Naive B cell (primary cell): Measurements from ENCODE around the gene EMILIN1. TPM values are rescaled to one million over a fixed set of nuclear protein-coding genes. Genes with fewer than 3 reads are reported as not detected.

ENCODE experiments used
- ATAC-seq, 2 donors: fragments of 150-1000 bp; cut with Tn5 transposase; 2 replicates each; pipeline ENCODE4 v1.10.0; 2021; ENCODE audit warnings: low read depth in 2 of 2, mild to moderate bottlenecking in 2 of 2, moderate library complexity in 2 of 2
- DNase-seq: peaks from one replicate; pipeline ENCODE4 v3.0.0; 2022
- H3K27ac Mint-ChIP-seq, 6 donors: one replicate each; pipeline ENCODE4 v1.8.0; 2020 to 2022; ENCODE audit warnings: mild to moderate bottlenecking in 6 of 6, mixed read lengths in 6 of 6, moderate library complexity in 5 of 6, inconsistent platforms in 2 of 6
- H3K27me3 Mint-ChIP-seq, 3 donors: one replicate each; pipeline ENCODE4 v1.8.0; 2021 to 2022; ENCODE audit warnings: mixed read lengths in 3 of 3, mild to moderate bottlenecking in 1 of 3
- H3K36me3 Mint-ChIP-seq, 2 donors: one replicate each; pipeline ENCODE4 v1.8.0; 2020 to 2022; ENCODE audit warnings: mixed read lengths in 2 of 2, inconsistent platforms in 1 of 2, mild to moderate bottlenecking in 1 of 2
- H3K4me1 Mint-ChIP-seq, 3 donors: one replicate each; pipeline ENCODE4 v1.8.0; 2020 to 2022; ENCODE audit warnings: mixed read lengths in 3 of 3, inconsistent platforms in 1 of 3, mild to moderate bottlenecking in 1 of 3, moderate library complexity in 1 of 3
- H3K4me3 Mint-ChIP-seq, 8 donors: one replicate each; pipeline ENCODE4 v1.8.0; 2020 to 2022; ENCODE audit warnings: mild to moderate bottlenecking in 8 of 8, mixed read lengths in 8 of 8, moderate library complexity in 8 of 8, inconsistent platforms in 2 of 8
- H3K9me3 Mint-ChIP-seq, 7 donors: one replicate each; pipeline ENCODE4 v1.8.0; 2020 to 2022; ENCODE audit warnings: mixed read lengths in 7 of 7, mild to moderate bottlenecking in 5 of 7, inconsistent platforms in 2 of 7, moderate library complexity in 1 of 7
- polyA plus RNA-seq, 6 donors: library from polyadenylated mRNA; unstranded; fragments of 300-500 nt; fragmentation: Illumina TruSeq; gene quantifications; one replicate each; pipeline ENCODE4 v1.2.3, GENCODE V29; 2021; ENCODE audit warnings: low read depth in 6 of 6

EMILIN1 gene
- polyA plus RNA-seq, 6 donors from 2014 or later = 0.28 to 1.1 (median 0.77) TPM

- DNase-seq = peak; percentile 99
- Mint-ChIP-seq H3K27ac (peak overlapping the region; percentile 67 to 92 (median 84)), H3K36me3 (no peaks in the 10 kb centered on the region)
Observed at GRCh38 chr2:27086090-27086723, 7.8 kb downstream of the EMILIN1 start.

DNA sequence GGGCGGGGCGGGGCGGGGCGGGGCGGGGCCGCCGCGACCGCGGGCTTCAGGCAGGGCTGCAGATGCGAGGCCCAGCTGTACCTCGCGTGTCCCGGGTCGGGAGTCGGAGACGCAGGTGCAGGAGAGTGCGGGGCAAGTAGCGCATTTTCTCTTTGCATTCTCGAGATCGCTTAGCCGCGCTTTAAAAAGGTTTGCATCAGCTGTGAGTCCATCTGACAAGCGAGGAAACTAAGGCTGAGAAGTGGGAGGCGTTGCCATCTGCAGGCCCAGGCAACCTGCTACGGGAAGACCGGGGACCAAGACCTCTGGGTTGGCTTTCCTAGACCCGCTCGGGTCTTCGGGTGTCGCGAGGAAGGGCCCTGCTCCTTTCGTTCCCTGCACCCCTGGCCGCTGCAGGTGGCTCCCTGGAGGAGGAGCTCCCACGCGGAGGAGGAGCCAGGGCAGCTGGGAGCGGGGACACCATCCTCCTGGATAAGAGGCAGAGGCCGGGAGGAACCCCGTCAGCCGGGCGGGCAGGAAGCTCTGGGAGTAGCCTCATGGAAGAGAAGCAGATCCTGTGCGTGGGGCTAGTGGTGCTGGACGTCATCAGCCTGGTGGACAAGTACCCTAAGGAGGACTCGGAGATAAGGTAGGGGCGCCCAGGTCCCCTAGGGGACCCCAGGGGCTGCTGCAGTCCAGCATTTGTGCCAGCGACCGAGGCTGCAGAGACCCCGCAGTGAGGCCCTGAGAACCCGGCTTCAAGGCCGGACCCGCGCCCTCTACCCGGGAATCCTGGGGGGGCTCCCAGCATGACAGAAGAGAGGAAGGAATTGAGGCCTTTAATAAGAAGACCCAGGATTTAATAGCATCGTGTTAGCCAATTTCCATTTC, 8.5 kb downstream of the EMILIN1 start, which contains the start of gene KHK:
TSS of gene KHK (plus strand) at position 49 of the 870 bp plus-strand sequence. CDS start at position 537, 488 bp downstream.
- Mint-ChIP-seq H3K27ac (peak within 1 kb of the TSS; percentile 67 to 92 (median 84)), H3K36me3 (no peaks in the 10 kb centered on the region), H3K4me1 (peaks cover 6 to 12% (median 10%) of the 10 kb centered on the region in 3 donors), H3K27me3 (no peaks in the 10 kb centered on the region), H3K4me3 (peak within 1 kb of the TSS; percentile 81 to 92 (median 87)), H3K9me3 (no peaks in the 10 kb centered on the region)
- no peak for DNase-seq
- no peak for ATAC-seq

More at GRCh38 chr2:27086090-27086723, 7.8 kb downstream of the EMILIN1 start:
- ATAC-seq = peak; percentile 91 to 92
- H3K4me1 Mint-ChIP-seq = peaks cover 12 to 18% (median 16%) of the 10 kb centered on the region in 3 donors
- peak overlapping the region; percentile 81 to 92 (median 87) for H3K4me3 Mint-ChIP-seq
- H3K27me3 Mint-ChIP-seq = no peaks in the 10 kb centered on the region
- H3K9me3 Mint-ChIP-seq = no peaks in the 10 kb centered on the region

DNA sequence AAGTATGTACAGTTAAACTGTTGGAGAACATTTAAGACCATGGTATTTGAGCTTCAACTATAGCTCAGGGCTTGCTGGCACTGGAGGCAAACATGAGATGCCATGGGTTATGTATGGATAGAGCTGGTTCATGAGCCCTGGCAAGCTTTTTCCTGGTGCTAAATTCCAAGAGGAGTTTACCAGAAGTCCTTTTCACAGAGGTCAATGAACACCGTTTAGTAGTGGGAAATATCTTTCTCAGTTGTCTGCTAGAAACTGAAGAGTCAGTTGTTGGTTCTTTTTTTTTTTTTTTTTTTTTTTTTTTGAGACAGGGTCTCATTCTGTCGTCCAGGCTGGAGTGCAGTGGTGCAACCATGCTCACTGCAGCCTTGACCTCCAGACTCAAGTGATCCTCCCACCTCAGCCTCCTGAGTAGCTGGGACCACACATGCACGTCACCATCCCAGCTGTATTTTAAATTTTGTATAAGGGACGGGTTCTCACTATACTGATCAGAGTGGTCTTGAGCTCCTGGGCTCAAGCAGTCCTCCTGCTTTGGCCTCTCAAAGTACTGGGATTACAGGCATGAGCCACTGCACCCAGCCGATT, 9.5 kb downstream of the EMILIN1 start:
- H3K4me3 Mint-ChIP-seq = peak overlapping the region in 6 of 8 donors; percentile 56 to 88 (median 82)
- no peaks in the 10 kb centered on the region for H3K9me3 Mint-ChIP-seq
- no peak overlapping the region for H3K27ac Mint-ChIP-seq
- no peaks in the 10 kb centered on the region for H3K27me3 Mint-ChIP-seq
- ATAC-seq (no peak), DNase-seq (no peak)
- H3K4me1 Mint-ChIP-seq = peaks cover 6 to 12% (median 10%) of the 10 kb centered on the region in 3 donors
- no peaks in the 10 kb centered on the region for H3K36me3 Mint-ChIP-seq

- DNase-seq (no peak), ATAC-seq (no peak)
- Mint-ChIP-seq H3K4me3 (peak overlapping the region in 5 of 8 donors; percentile 30 to 84 (median 55)), H3K27me3 (no peaks in the 10 kb centered on the region), H3K4me1 (peaks cover 3 to 12% (median 10%) of the 10 kb centered on the region in 3 donors), H3K9me3 (no peaks in the 10 kb centered on the region), H3K27ac (no peak overlapping the region), H3K36me3 (no peaks in the 10 kb centered on the region)
Observed at GRCh38 chr2:27088634-27089033, 10.2 kb downstream of the EMILIN1 start.

DNA sequence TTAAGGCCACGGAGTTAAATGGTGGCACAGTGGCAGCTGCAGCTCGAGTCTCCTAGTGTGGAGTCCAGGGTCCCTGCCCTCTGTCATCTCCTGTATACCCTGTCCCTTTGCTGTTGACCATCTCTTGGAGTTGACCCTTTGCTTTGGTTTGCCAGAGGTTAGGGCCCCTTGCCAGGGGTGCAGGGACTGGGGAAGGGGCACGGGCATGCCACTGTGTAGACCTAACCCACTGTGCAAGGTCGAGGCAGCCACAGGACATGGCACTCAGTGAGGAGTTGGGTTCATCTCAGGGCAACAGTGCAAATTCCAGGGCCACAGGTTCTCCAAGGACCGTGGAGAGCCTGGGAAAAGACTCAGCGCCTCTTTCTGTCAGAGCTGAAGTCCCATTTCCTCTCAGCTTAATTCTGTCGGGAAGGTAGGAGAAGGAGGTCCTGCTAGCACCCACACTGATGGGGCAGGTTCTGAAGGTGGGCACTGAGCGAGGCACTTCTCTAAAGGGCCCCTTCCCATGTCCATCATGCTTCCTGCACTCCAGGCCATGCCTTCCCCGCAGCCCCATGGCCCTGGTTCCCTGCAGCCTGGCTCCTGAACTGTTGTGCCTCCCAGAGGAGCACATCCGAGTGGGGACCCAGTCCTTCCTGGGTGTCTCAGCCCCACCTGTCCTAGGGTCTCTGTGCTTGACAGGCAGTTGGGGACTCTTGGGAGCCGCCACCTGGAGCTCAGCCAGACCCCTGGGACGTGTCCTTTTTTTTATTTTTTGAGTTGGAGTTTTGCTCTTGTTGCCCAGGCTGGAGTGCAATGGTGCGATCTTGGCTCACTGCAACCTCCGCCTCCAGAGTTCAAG, 10.9 kb downstream of the EMILIN1 start:
- H3K9me3 Mint-ChIP-seq = no peaks in the 10 kb centered on the region
- no peak overlapping the region for H3K27ac Mint-ChIP-seq
- no peaks in the 10 kb centered on the region for H3K36me3 Mint-ChIP-seq
- H3K27me3 Mint-ChIP-seq = no peaks in the 10 kb centered on the region
- H3K4me1 Mint-ChIP-seq = peaks cover 3 to 12% (median 10%) of the 10 kb centered on the region in 3 donors
- no peak for DNase-seq
- H3K4me3 Mint-ChIP-seq = peak overlapping the region in 1 of 8 donors; percentile 84
- no peak for ATAC-seq

DNA sequence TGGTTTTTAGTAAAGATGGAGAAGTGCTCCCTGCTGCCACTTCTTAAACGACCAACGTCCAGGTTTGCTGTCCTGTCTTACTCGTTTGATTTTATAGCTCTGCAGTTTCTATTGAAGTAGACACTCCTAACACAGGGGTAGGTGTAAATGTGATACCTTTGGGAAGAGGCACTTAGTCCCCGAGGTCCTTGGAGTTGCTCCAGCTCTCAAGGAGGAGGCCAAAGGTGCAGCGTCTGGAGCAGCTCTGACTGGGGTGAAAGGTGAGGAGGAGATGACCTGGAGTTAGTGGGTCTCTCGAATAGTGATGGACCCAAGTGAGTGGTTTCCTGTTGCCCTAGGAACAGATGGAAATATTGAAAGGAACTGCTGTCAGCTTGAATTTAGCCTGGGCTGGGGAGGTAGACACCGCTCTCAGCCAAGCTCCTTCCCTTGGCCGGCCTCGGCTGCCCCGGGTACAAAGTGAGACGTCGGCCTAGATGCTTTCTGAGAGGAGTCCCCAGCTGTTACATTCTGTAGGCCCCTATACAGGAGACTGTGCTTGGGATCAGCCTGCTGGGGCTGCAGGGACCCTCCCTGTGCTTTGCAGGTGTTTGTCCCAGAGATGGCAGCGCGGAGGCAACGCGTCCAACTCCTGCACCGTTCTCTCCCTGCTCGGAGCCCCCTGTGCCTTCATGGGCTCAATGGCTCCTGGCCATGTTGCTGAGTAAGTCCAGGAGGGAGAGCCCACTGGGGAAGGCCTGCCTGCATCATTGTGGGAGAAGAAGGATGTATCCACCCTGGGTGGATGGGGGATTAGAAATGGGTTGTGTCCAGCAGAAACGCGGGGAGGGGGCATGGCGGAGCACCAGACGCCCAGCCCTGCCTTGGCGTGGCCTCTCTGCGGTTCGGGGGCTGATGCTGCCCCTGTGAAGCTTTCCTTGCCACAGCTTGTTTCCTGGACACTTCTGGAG, 13.6 kb downstream of the EMILIN1 start:
- no peak overlapping the region for H3K4me3 Mint-ChIP-seq
- no peak for DNase-seq
- peaks cover 15 to 23% (median 18%) of the 10 kb centered on the region in 3 donors for H3K4me1 Mint-ChIP-seq
- H3K36me3 Mint-ChIP-seq = no peaks in the 10 kb centered on the region
- ATAC-seq = no peak
- no peaks in the 10 kb centered on the region for H3K27me3 Mint-ChIP-seq
- H3K9me3 Mint-ChIP-seq = no peaks in the 10 kb centered on the region
- H3K27ac Mint-ChIP-seq = no peak overlapping the region

DNA sequence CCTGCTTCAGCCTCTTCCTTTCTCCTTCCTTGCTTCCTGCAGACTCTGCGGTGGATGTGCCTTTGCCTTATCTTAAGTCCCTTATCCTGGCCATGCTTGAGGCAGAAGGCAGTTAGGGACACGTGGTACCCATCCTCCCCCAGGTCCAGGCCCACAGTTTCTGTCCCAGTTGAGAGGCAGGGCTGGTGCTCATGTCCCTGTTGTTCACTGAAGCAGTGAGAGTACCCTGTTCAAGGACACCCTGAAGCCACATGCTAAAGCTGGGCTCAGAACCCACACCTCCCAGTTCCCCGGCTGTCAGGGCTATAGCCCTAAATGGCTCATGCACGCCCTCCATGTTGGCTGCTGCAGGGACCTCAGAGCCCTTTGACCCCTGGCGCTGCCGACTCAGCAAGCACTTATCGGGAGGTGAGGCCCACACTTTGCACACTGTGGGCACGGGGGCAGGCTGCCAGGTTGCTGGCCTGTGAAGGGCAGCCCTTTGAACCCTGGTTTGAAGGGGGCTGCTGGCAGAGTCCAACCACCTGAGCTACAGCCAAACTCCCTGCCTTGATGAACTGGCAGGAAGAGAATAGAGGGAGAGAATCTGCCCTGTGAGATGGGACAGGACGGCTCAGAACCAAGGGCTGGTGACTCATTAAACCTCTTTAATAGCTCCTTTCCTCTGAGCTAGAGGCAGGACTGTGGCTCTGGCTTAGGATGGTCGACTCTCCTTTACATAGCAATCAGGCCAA, 14.4 kb downstream of the EMILIN1 start:
- no peaks in the 10 kb centered on the region for H3K27me3 Mint-ChIP-seq
- peak overlapping the region in 2 of 6 donors; percentile 49 to 65 for H3K27ac Mint-ChIP-seq
- ATAC-seq = no peak
- peaks cover 14 to 20% (median 15%) of the 10 kb centered on the region in 3 donors for H3K4me1 Mint-ChIP-seq
- H3K36me3 Mint-ChIP-seq = no peaks in the 10 kb centered on the region
- H3K4me3 Mint-ChIP-seq = no peak overlapping the region
- DNase-seq = no peak
- no peaks in the 10 kb centered on the region for H3K9me3 Mint-ChIP-seq

DNA sequence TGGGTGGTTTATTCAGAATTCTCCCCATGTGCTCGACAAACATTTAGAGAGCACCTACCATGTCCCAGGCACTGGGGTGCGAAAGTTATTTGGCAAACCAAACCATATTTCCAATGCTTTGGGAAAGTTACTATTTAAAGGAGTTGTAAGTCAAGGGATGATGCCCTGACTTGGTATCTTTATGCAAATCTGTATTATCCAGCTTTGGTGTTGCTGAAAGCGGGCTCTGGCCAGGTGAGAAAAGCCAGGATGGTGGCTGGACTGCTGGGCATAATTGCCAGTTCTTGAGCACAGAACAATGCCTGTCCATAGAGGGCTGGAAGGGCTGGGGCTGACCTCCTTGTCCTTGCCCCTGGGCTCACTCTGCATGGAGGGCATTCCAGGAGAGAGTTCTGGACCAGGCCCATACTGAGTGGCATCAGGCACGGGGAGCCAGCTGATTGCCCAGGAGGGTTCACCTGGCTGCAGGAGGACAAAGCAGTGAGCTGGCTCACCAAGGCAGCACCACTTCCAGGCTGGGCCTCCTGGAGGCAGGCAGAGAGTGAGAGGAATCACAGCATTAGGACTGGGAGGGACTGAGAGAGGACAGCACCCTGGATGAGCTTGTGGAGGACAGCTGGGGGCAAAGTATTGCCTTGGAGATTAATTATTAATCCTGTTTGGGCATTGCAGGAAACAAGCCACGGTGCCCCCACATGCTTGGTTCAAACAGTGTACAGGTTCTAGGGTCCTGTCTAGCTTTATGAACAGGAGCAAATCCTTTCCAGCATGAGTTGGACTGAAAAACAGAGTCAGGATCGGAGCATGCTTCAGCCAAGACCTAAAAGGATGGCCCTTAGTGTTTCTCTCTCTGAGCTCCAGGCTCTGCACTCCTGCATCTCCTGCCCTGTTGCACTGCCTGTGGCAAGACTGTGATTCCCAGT, 15.3 kb downstream of the EMILIN1 start:
- no peaks in the 10 kb centered on the region for H3K9me3 Mint-ChIP-seq
- H3K36me3 Mint-ChIP-seq = no peaks in the 10 kb centered on the region
- H3K4me3 Mint-ChIP-seq = peak overlapping the region in 3 of 8 donors; percentile 8 to 51 (median 47)
- H3K27ac Mint-ChIP-seq = peak overlapping the region in 1 of 6 donors; percentile 65
- no peaks in the 10 kb centered on the region for H3K27me3 Mint-ChIP-seq
- peaks cover 14 to 17% (median 15%) of the 10 kb centered on the region in 3 donors for H3K4me1 Mint-ChIP-seq
- ATAC-seq (no peak), DNase-seq (no peak)

- DNase-seq (no peak), ATAC-seq (no peak)
- H3K27ac Mint-ChIP-seq = no peak overlapping the region
- H3K4me3 Mint-ChIP-seq = peak overlapping the region in 1 of 8 donors; percentile 8
- peaks cover 14 to 17% (median 15%) of the 10 kb centered on the region in 3 donors for H3K4me1 Mint-ChIP-seq
- no peaks in the 10 kb centered on the region for H3K27me3 Mint-ChIP-seq
- H3K36me3 Mint-ChIP-seq = peaks cover 0 to 3% of the 10 kb centered on the region in 2 donors
- H3K9me3 Mint-ChIP-seq = no peaks in the 10 kb centered on the region
Observed at GRCh38 chr2:27094353-27094984, 16.1 kb downstream of the EMILIN1 start.

DNA sequence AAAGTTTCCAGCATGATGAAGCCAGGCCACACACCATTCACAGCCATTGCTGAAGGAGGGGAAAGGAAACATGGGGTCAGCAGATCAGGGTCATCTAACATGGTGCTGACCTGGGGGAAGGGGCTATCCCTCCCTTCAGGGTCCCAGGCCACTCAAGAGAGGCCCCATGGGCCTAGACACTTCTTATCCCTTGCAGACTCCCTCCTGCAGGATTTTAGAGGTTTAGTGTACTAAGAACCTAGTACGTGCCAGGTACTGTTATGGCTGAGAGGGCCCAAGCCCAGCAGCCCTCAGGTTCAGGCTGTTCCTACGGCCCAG, 17.0 kb downstream of the EMILIN1 start:
- peak overlapping the region in 7 of 8 donors; percentile 25 to 81 (median 68) for H3K4me3 Mint-ChIP-seq
- no peak for DNase-seq
- no peaks in the 10 kb centered on the region for H3K27me3 Mint-ChIP-seq
- H3K9me3 Mint-ChIP-seq = no peaks in the 10 kb centered on the region
- H3K36me3 Mint-ChIP-seq = peaks cover 0 to 3% of the 10 kb centered on the region in 2 donors
- ATAC-seq = no peak
- H3K4me1 Mint-ChIP-seq = peaks cover 14 to 17% (median 15%) of the 10 kb centered on the region in 3 donors
- peak overlapping the region in 1 of 6 donors; percentile 14 for H3K27ac Mint-ChIP-seq
